ENCODE results near the gene OR56A1.
"Not testable (repeated sequence)": the region's sequence is repeated elsewhere in the genome, so short reads cannot be mapped to it uniquely, and the experiment has no call there.

Gene OR56A1, protein sequence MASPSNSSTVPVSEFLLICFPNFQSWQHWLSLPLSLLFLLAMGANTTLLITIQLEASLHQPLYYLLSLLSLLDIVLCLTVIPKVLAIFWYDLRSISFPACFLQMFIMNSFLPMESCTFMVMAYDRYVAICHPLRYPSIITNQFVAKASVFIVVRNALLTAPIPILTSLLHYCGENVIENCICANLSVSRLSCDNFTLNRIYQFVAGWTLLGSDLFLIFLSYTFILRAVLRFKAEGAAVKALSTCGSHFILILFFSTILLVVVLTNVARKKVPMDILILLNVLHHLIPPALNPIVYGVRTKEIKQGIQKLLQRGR

DNA sequence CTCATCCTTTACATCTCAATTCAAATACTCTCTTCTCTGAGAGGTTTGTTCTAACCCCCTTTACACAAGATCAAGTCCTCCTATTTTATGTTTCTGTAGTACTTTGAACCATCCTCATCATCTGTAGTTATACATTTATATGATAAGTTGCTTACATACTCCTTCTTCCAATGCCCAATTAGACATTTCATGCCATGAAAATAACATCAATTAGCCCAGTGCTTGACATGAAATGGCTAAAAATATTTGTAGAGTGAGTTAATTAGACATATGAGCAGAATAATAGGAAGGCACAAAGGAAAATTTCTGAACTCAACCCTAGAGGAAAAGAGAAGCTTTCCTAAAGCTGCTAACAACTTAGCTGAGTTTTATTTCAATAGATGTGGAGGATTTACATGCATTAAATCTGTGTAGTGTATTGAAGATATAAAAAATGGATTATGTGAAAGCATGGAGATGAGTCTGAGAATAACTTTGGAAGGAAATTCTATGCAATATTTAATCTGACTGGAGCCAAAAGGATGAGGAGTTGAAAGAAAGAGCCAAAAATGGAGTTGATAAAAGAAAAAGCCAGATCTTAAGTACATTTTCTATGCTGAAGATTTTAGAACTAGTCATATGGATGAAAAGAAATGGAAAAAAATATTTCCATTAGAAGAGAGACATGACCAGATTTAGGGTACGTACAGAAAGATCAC is at the start of gene OR56A1:
TSS of gene OR56A1 (minus strand) at position 51 of the 698 bp plus-strand sequence. CDS start 3,066 bp downstream, outside the sequence.
- no peak for DNase-seq

DNA sequence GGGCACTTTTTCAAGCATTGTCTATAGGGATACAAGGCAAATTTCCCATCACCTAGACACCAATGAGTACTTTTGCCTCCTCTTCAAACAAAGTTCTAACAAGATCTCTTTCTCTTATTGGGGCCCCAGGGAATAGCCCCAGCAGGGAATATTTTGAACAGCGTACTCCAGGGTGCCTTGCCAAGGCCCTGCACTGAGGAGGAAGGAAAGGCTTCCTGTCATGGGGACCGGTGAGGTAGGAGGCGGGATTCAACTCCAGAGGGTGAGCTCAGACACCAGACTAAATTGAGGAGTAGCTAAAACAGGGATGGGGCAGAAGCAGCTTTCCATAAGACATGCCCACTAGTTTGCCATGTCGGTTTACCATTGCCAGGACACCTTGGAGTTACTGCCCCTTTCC is 48.9 kb upstream of the OR56A1 start:
- no peak for DNase-seq

DNA sequence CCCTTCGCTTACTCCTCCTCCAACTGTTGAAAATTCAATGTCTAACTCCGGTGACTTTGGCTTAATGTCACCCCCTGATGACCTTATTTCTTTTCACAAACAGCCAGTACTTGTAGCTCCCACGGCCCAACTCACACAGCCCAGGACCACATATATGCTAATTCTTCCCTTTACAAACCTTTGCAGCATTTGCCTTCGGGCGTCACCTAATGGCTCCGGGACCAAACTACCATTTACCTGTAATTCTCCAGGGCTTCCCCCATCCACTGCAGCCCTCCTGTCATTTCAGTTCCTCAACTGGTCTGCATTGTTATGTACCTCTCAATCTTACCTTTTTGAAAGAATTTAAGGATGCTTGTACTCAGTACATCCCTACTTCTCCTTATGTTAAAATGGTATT is 47.2 kb upstream of the OR56A1 start:
- no peak for DNase-seq

DNA sequence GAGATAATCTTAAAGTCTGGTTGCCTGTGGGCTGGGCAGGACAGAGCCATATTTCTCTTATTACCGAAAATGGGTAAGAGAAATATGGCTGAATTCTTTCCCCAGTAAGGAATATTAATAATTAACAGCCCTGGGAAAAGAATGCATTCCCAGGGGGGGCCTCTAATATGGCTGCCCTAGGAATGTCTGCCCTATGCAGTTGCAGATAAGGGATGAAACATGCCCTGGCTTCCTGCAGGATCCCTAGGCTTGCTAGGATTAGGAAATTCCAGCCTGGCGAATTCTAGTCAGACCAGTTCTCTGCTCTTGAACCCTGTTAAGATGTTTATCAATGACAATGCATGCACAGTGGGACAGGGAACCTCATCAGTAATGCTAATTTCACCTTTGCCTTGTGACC is 45.9 kb upstream of the OR56A1 start:
- DNase-seq, result not testable (repeated sequence)

DNA sequence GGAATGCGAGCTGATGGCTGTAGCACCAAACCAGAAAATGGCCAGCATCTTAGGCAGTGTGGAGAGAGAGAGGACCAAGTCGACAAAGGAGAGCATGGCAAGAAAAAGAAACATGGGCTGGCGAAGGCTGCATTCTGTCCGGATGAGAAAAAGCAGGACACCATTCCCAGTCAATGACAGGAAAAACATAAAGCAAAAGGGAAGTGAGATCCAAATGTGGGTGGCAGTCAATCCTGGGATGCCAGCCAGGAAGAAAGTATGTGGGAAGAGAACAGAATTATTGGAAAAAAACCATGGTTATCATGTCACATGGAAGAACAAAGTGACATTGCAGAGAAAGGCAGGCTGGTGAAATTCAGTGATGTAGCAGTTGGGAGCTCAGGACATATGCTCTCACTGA is 36.9 kb upstream of the OR56A1 start:
- peak in 1 of 2 donors; percentile 40 for DNase-seq

DNA sequence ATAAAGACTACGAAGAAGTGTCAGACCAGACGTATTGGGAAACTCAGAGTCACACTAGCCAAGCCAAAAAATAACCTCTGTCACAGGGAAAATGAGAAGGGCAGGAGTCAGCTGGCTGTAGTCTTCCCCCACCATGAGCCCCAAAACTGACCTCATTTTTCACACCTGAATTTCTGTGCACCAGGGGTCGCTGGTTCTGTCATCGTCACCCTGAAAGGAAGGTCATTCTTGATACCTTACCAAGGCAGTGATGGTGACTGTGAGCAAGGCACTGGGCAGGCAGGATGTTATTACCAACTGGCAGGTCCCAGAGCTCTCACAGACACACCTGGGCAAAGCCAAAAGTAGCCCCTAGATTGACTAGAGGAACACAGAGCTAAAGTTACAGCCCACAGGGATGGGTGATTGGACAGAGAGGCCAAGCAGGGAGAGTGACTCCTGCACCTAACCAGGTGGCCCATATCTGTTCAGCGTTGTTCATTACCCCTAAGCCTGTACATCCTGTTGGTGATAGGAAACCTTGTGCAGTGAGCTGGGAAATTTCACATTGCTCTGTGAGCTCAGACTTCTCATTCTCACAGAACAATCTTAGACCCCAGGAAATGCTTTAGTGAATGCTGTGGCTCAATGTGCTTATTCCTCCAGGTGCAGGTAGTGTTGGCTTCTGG is 32.3 kb upstream of the OR56A1 start:
- no peak for DNase-seq

DNA sequence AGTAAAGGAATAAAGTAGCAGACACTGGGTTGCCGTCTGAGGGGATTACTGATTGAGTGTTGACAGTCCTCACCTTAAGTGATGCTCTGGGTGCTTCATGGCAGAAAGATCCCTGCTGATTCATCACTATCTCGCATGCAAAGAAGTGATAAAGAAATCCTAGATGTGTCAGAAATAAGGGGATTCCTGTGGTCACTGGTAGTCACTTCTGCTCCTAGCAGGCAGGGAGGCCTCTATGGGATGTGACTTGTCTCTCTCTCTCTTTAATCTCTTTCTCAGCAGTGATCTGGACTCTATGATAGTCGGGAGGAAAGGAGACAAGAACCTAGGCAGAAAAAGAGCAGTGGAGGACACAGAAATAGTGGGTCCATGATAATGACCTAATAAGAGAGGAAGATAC is 30.9 kb upstream of the OR56A1 start:
- no peak for DNase-seq

DNA sequence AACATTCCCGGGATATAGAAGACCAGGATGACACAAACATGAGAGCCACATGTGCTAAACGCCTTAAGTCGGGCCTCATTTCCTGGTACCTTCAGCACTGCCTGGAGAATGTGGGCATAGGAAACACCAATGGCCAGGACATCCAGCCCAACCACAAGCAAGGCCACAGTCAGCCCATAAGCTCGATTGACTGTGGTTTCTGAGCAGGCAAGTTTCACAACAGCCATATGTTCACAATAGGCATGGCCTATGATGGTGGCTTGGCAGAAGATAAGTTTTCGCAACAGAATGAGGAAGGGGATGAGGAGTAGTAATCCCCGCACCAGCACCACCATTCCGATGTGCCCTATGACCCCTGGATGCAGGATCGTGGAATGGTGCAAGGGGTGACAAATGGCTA is 26.9 kb upstream of the OR56A1 start:
- no peak for DNase-seq

DNA sequence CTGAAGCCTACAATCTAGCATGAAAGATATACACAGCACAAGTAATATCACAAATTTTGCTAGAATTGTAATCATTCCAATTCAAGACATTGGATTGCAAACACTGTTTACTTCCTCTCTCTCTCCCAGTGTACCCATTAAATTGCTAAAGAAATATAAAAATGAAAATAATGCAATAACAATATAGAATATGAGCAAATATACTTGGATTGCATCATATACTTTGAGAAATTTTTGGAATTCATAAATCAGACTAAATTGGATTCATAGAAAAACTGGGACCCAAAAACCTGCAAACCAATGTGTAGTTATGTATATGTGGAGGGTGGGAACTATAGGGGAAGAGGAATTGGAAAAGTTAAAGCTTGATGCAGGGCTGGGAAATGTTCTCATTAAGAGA is 25.0 kb upstream of the OR56A1 start:
- no peak for DNase-seq

DNA sequence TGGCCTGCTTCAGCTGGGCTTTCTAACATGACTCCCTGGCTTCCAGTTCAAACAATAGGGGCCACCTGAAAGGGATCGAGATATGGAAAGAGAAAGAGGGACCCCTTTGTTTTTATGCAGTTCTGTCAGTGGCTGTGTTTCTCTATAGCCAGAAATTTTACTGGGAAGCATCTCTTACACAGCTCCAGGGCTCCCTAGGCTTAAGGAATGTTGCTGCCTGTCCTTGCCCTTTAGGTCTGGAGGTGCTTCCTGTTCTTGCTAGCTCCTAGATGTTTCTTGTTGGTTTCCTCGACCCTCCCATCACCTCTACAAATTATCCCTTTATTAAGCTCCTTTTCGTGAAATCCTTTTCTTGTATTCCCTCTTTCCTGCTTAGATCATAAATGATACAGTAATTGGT is 21.8 kb upstream of the OR56A1 start:
- DNase-seq, result no peak

DNA sequence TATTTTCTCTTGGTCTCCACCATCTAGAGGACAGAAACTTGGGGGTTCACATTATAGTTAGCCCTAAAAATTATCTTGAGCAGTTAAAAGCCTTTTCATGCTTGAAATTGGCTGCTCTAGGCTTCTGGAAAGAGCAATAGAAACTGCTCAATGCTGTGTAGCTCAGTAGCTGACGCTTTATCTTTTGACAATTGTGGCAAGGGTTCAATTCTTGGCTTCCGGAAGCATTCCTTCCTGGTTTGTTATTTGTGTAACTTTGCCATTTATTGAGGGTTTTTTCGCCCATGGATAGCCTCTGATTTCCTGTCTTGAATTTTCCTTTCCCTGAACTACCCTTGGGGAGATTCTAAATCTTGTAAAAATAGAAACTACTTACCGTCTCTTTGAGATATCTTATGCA is 10.3 kb upstream of the OR56A1 start:
- DNase-seq, result no peak

DNA sequence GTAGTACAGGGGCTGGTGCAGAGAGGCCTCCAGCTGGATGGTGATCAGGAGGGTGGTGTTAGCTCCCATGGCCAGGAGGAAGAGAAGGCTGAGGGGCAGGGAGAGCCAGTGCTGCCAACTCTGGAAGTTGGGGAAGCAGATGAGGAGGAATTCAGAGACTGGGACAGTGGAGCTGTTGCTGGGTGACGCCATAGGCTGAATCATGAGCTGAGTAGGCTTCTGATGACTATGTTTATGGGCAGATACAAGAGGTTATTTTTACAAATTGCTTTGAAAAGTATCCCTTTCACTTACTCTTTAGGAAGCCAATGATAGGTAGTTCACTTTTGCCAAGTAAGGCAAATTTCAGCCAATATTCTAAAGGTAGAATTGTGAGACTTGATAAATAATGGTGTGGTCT is 3.1 kb downstream of the OR56A1 start:
- no peak for DNase-seq

DNA sequence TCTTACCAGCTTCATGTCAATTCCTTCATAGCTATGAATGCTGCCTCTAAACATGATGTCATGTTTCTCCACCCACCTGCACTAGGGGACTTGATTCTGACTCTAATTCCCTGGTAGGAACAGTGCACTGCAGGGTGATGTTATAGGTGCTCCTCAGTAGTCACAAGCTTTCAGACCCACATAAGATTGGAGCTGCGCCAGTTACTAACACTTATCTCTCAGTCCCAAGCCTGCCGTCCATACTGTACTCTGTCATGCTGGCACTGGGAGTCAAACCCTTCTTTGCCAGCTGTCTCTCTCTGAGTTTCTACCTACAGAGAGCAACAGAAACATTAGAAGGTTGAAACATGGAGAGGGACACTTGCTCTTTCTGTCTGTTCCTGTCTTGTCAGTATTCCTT is 5.5 kb downstream of the OR56A1 start:
- no peak for DNase-seq

DNA sequence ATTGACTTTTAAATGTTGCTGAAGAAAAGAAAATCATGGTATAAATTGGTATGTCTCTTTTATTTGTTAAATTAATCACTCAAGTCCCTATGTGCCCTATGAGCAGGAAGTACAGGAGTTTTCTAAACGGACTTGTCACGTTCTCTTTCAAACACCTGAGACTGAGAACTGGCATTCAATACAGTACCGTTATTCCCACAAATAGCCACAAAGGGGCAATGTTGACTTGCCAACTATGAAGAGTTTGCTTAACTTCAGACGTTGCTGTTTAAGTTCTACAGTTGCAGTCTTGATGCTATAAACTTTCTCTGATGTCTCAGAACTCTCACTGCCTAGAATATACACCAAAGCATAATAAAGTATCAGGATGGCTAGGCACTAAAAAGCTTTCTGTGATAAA is 7.6 kb downstream of the OR56A1 start:
- peak in 1 of 2 donors; percentile 10 for DNase-seq

DNA sequence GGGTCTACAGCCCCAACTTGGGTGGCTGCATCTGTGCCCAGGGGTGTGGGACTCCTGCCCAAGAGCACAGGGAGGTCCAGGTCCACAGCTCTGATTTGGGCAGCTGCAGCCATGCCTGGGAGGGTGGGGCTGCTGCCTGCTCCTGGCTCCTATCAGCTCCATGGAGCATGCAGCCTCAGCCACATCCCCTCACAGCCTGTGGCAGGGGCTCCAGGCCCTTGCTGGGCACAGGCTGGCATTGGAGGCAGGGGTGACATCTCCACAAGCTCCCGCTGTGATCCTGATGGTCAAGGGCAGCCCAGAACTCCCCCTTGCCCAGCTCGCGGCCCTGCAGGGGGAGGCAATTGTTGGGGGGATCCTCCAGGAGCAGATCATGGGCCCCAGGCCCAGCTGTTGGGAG is 17.5 kb downstream of the OR56A1 start:
- DNase-seq, result no peak

DNA sequence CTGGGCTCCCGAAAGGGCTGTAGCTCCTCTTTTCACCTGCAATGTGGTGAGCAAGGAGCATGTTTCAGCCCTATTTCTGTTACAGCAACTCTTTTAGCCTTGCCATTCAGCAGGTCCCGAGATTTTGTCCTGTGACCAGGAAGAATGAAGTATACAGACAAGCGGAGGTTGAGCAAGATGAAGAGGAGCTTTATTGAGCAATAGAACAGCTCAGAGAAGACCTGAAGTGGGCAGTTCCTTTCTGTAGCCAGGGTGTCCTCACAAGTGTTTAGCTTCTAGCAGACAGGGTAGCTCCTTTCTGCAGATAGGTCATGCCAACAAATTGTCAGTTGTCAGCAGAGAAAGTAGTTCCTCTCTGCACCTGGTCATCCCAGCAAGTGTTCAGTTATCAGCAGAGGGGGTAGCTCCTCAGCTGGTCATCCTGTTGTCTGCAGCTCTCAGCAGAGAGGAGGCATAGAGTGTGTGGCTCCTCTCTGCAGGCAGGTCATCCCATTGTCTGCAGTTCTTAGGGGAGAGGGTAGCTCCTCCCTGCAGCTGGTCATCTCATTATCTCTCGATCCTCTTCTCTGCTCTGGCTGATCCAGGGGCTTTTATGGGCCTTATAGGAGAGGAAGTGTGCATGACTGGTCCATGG is 18.4 kb downstream of the OR56A1 start:
- no peak for DNase-seq

DNA sequence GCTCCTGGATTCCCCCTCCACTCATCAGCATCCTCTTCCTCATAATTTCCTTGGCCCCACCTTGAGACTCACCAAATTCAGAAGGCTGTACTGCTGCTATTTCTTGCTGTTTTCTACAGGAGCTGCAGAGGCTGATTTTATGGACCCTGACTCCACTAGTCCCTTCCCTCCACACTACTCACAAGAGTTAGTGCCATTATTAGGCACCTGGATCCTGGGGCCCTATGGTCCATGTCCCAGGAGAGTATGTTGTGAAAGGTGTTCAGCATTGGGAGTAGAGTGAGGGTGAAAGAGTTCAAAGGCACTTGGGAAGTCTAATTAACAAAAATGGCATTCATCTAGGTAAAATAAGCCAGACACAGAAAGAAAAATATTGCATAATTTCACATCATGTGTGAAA is 23.7 kb downstream of the OR56A1 start, which contains the start of gene OR56A4:
TSS of gene OR56A4 (minus strand) at position 101 of the 400 bp plus-strand sequence. CDS start 3,954 bp downstream, outside the sequence.
- no peak for DNase-seq

DNA sequence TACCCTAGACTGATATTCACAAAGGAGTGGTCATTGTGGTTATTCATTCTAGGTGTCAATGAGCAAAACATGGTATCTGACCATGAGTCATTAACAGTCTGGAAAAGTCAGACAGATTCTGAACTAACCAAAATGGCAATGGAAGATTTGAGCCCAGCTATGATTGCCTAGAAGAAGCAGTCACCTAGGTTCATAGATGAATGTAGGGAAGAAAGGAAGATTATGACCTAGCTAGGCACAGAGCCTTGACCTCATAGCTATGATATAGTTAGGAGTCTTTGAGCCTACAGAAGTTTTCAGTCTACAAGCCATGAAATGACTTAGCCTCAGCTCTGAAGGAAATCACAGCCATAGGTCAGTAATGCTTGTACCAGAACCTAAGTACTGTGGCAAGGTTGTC is 24.2 kb downstream of the OR56A1 start:
- no peak for DNase-seq

DNA sequence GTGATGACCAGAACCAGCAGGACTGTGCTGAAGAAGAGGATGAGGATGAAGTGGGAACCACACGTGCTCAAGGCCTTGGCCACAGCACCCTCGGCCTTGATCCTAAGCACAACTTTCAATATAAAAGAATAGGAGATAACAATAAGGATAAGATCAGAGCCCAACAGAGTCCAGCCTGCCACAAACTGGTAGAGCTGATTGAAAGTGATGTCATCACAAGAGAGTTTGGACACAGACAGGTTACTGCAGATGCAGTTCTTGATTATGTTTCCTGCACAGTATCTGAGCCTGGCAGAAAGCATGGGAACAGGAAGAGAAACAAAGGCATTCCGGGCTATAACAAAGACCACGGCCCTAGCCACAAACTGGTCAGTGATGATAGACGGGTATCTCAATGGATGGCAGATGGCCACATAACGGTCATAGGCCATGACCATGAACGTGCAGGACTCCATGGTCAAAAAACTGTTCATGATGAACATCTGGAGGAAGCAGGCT is 28.3 kb downstream of the OR56A1 start:
- DNase-seq, result no peak

DNA sequence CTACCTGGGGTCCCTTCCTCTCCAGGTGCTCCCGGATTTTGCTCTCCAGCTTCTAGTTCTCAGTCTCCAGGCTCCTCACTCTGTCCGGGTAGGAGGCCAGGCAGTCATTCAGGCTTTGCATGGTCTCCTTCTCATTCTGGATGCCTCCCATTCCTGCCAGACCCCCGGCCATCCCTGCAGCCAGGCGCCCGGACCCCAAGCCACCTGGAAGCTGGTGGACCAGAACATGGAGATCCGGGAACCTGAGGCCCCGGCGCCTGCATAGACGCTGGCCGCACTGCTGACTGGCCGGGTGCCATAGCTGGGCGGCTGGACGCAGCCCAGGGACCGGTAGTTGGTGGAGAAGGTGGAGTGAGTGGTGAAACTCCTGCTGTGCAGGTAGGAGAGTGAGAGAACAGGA is 35.8 kb downstream of the OR56A1 start:
- DNase-seq, result no peak

DNA sequence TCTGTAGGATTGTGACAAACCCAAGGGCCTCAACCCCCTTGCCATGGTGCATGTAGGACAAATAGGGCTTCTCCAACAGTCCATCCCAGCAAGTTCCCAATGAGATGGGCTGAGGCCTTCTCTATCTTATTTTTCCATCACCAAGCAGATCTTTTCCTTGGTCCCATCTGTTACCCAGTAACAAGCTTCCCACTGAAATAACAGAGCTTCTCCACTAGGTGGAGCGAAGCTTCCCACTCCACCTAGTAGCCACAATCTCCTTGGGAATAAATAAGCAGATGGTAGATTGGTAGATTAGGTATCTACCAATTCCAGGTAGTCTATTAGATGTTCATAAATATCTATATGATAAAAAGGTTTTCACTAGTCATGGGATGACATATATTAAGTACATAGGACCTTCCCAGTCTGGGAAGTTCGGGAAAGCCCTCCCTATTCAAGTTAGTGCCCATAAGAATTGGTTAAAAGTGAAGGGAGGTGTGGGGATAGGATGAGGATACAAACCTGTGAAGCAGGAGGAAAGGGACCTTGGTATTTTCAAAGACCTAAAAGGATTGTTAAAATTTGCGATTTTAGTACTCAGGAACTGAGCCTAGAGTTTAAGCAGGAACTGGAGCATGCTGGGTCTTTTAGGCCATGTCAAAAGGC is 37.8 kb downstream of the OR56A1 start:
- no peak for DNase-seq

DNA sequence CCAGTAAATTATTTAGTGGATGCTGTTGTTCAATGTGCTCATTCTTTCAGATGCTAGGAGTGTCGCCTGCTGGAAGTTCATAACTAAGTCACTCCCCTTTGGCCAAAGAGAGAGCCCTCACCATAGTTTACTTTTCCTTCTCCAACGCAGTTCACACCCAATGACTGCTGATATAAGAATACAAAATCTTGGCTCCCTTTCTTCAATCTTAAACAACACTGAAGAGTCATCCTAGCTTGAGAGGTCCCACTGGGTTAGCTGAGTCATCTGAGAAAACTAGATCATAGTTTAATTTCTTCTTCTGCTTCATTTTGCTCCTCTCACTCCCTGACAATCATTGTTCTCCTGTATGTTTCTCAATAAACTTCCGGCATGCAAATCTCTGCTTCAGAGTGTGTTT is 38.4 kb downstream of the OR56A1 start:
- DNase-seq, result no peak

DNA sequence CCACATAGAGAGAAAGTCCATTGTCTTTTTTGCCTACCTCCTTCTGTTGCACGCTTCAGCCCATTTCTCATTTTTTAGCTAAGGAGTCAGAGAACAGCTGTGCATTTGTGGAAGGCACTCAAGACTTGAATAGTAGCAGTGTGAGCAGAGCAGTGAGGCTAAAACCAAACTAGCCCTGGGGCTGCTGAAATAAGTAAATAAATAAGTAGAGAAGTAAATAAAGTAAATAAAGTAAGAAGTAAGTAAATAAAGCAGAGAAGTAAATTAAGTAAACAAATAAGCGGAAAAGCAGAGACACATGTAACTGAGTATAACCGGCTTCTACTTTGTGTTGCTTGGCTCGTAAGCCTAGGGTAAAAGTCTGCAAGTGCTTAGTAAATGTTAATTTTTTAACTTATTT is 41.4 kb downstream of the OR56A1 start:
- no peak for DNase-seq

All from hippocampal formation (tissue), 2 donors.